Measurements from ENCODE around the gene DLGAP4.

Gene DLGAP4

GRCh38 chr20:36362978-36363713 is 57.0 kb downstream of the DLGAP4 start:
- Histone ChIP-seq H3K27me3 (ENCODE audit: control insufficient read depth, insufficient read depth, low read length) (no peaks in the 10 kb centered on the region), H3K36me3 (ENCODE audit: control insufficient read depth, insufficient read depth, low read length) (no peaks in the 10 kb centered on the region), H3K9ac (ENCODE audit: low read depth, low read length) (no peak overlapping the region), H3K4me1 (ENCODE audit: control insufficient read depth, insufficient read depth, low read length) (peaks cover 4% of the 10 kb centered on the region; the same call in 1 of the 2 replicates), H3K4me3 (ENCODE audit: low read depth, low read length) (no peak overlapping the region), H3K9me3 (ENCODE audit: control insufficient read depth, insufficient read depth, low read length) (no peaks in the 10 kb centered on the region), H3K27ac (ENCODE audit: low read depth, low read length) (no peak overlapping the region)

- Histone ChIP-seq H3K4me1 (ENCODE audit: control insufficient read depth, insufficient read depth, low read length) (peaks cover 13% of the 10 kb centered on the region; the same call in 1 of the 2 replicates), H3K9ac (ENCODE audit: low read depth, low read length) (no peak overlapping the region), H3K9me3 (ENCODE audit: control insufficient read depth, insufficient read depth, low read length) (no peaks in the 10 kb centered on the region), H3K27me3 (ENCODE audit: control insufficient read depth, insufficient read depth, low read length) (no peaks in the 10 kb centered on the region), H3K4me3 (ENCODE audit: low read depth, low read length) (no peak overlapping the region), H3K36me3 (ENCODE audit: control insufficient read depth, insufficient read depth, low read length) (no peaks in the 10 kb centered on the region), H3K27ac (ENCODE audit: low read depth, low read length) (no peak overlapping the region)
Measured at GRCh38 chr20:36364506-36364905, 58.4 kb downstream of the DLGAP4 start.

GRCh38 chr20:36366623-36367369 is 60.7 kb downstream of the DLGAP4 start:
- no peaks in the 10 kb centered on the region for H3K27me3 ChIP-seq (ENCODE audit: control insufficient read depth, insufficient read depth, low read length)
- H3K4me3 ChIP-seq (ENCODE audit: low read depth, low read length) = no peak overlapping the region
- peaks cover 13% of the 10 kb centered on the region; the same call in 1 of the 2 replicates for H3K4me1 ChIP-seq (ENCODE audit: control insufficient read depth, insufficient read depth, low read length)
- no peaks in the 10 kb centered on the region for H3K36me3 ChIP-seq (ENCODE audit: control insufficient read depth, insufficient read depth, low read length)
- no peak overlapping the region for H3K9ac ChIP-seq (ENCODE audit: low read depth, low read length)
- no peak overlapping the region for H3K27ac ChIP-seq (ENCODE audit: low read depth, low read length)
- H3K9me3 ChIP-seq (ENCODE audit: control insufficient read depth, insufficient read depth, low read length) = no peaks in the 10 kb centered on the region

- Histone ChIP-seq H3K4me1 (ENCODE audit: control insufficient read depth, insufficient read depth, low read length) (peaks cover 13% of the 10 kb centered on the region; the same call in 1 of the 2 replicates), H3K9me3 (ENCODE audit: control insufficient read depth, insufficient read depth, low read length) (no peaks in the 10 kb centered on the region), H3K9ac (ENCODE audit: low read depth, low read length) (no peak overlapping the region), H3K27me3 (ENCODE audit: control insufficient read depth, insufficient read depth, low read length) (no peaks in the 10 kb centered on the region), H3K27ac (ENCODE audit: low read depth, low read length) (no peak overlapping the region), H3K4me3 (ENCODE audit: low read depth, low read length) (no peak overlapping the region), H3K36me3 (ENCODE audit: control insufficient read depth, insufficient read depth, low read length) (no peaks in the 10 kb centered on the region)
Measured at GRCh38 chr20:36367370-36367745, 61.2 kb downstream of the DLGAP4 start.

- Histone ChIP-seq H3K9me3 (ENCODE audit: control insufficient read depth, insufficient read depth, low read length) (no peaks in the 10 kb centered on the region), H3K27me3 (ENCODE audit: control insufficient read depth, insufficient read depth, low read length) (no peaks in the 10 kb centered on the region), H3K36me3 (ENCODE audit: control insufficient read depth, insufficient read depth, low read length) (no peaks in the 10 kb centered on the region)
Measured at GRCh38 chr20:36367907-36368799, 62.0 kb downstream of the DLGAP4 start.

GRCh38 chr20:36368869-36369268 is 62.7 kb downstream of the DLGAP4 start:
- peaks cover 13% of the 10 kb centered on the region; the same call in 1 of the 2 replicates for H3K4me1 ChIP-seq (ENCODE audit: control insufficient read depth, insufficient read depth, low read length)
- no peak overlapping the region for H3K4me3 ChIP-seq (ENCODE audit: low read depth, low read length)
- H3K27ac ChIP-seq (ENCODE audit: low read depth, low read length) = peak overlapping the region; percentile 52
- H3K9me3 ChIP-seq (ENCODE audit: control insufficient read depth, insufficient read depth, low read length) = no peaks in the 10 kb centered on the region
- H3K9ac ChIP-seq (ENCODE audit: low read depth, low read length) = no peak overlapping the region
- no peaks in the 10 kb centered on the region for H3K27me3 ChIP-seq (ENCODE audit: control insufficient read depth, insufficient read depth, low read length)
- no peaks in the 10 kb centered on the region for H3K36me3 ChIP-seq (ENCODE audit: control insufficient read depth, insufficient read depth, low read length)

More at GRCh38 chr20:36367907-36368799, 62.0 kb downstream of the DLGAP4 start:
- Histone ChIP-seq H3K4me3 (ENCODE audit: low read depth, low read length) (no peak overlapping the region), H3K4me1 (ENCODE audit: control insufficient read depth, insufficient read depth, low read length) (peaks cover 13% of the 10 kb centered on the region; the same call in 1 of the 2 replicates), H3K9ac (ENCODE audit: low read depth, low read length) (no peak overlapping the region), H3K27ac (ENCODE audit: low read depth, low read length) (peak overlapping the region; percentile 52)

GRCh38 chr20:36369739-36370138 is 63.6 kb downstream of the DLGAP4 start:
- Histone ChIP-seq H3K27me3 (ENCODE audit: control insufficient read depth, insufficient read depth, low read length) (no peaks in the 10 kb centered on the region), H3K27ac (ENCODE audit: low read depth, low read length) (no peak overlapping the region), H3K36me3 (ENCODE audit: control insufficient read depth, insufficient read depth, low read length) (no peaks in the 10 kb centered on the region), H3K4me1 (ENCODE audit: control insufficient read depth, insufficient read depth, low read length) (peaks cover 13% of the 10 kb centered on the region; the same call in 1 of the 2 replicates), H3K4me3 (ENCODE audit: low read depth, low read length) (no peak overlapping the region), H3K9ac (ENCODE audit: low read depth, low read length) (no peak overlapping the region), H3K9me3 (ENCODE audit: control insufficient read depth, insufficient read depth, low read length) (no peaks in the 10 kb centered on the region)

GRCh38 chr20:36370991-36371790 is 65.1 kb downstream of the DLGAP4 start:
- H3K36me3 ChIP-seq (ENCODE audit: control insufficient read depth, insufficient read depth, low read length) = no peaks in the 10 kb centered on the region
- no peak overlapping the region for H3K9ac ChIP-seq (ENCODE audit: low read depth, low read length)
- no peak overlapping the region for H3K4me3 ChIP-seq (ENCODE audit: low read depth, low read length)
- peaks cover 13% of the 10 kb centered on the region; the same call in 1 of the 2 replicates for H3K4me1 ChIP-seq (ENCODE audit: control insufficient read depth, insufficient read depth, low read length)
- no peaks in the 10 kb centered on the region for H3K27me3 ChIP-seq (ENCODE audit: control insufficient read depth, insufficient read depth, low read length)
- no peaks in the 10 kb centered on the region for H3K9me3 ChIP-seq (ENCODE audit: control insufficient read depth, insufficient read depth, low read length)
- no peak overlapping the region for H3K27ac ChIP-seq (ENCODE audit: low read depth, low read length)

GRCh38 chr20:36372666-36373065 is 66.5 kb downstream of the DLGAP4 start:
- H3K9me3 ChIP-seq (ENCODE audit: control insufficient read depth, insufficient read depth, low read length) = no peaks in the 10 kb centered on the region
- no peaks in the 10 kb centered on the region for H3K27me3 ChIP-seq (ENCODE audit: control insufficient read depth, insufficient read depth, low read length)
- H3K9ac ChIP-seq (ENCODE audit: low read depth, low read length) = no peak overlapping the region
- peaks cover 15% of the 10 kb centered on the region; the same call in 1 of the 2 replicates for H3K4me1 ChIP-seq (ENCODE audit: control insufficient read depth, insufficient read depth, low read length)
- H3K27ac ChIP-seq (ENCODE audit: low read depth, low read length) = no peak overlapping the region
- no peaks in the 10 kb centered on the region for H3K36me3 ChIP-seq (ENCODE audit: control insufficient read depth, insufficient read depth, low read length)
- H3K4me3 ChIP-seq (ENCODE audit: low read depth, low read length) = no peak overlapping the region

- Histone ChIP-seq H3K9me3 (ENCODE audit: control insufficient read depth, insufficient read depth, low read length) (no peaks in the 10 kb centered on the region), H3K27ac (ENCODE audit: low read depth, low read length) (no peak overlapping the region), H3K4me3 (ENCODE audit: low read depth, low read length) (no peak overlapping the region), H3K27me3 (ENCODE audit: control insufficient read depth, insufficient read depth, low read length) (no peaks in the 10 kb centered on the region), H3K9ac (ENCODE audit: low read depth, low read length) (no peak overlapping the region), H3K4me1 (ENCODE audit: control insufficient read depth, insufficient read depth, low read length) (peaks cover 16% of the 10 kb centered on the region; the same call in 1 of the 2 replicates), H3K36me3 (ENCODE audit: control insufficient read depth, insufficient read depth, low read length) (no peaks in the 10 kb centered on the region)
Measured at GRCh38 chr20:36373089-36373488, 67.0 kb downstream of the DLGAP4 start.

Measured in HUES48 (cell line).